Measurements from ENCODE around the gene C12orf57.
"Not testable (repeated sequence)": the region's sequence is repeated elsewhere in the genome, so short reads cannot be mapped to it uniquely, and the experiment has no call there.

Gene C12orf57

GRCh38 chr12:6943722-6944380, at the start of gene C12orf57, which contains the start of gene RNU7-1:
Gene C12orf57 (plus strand): TSS chr12:6944022. CDS start chr12:6944122, 100 bp downstream.
Gene RNU7-1 (plus strand): TSS chr12:6943816.
- H3K4me3 ChIP-seq = peak within 1 kb of the TSS; percentile 47 to 63 (median 59)
- peak within 1 kb of the TSS; percentile 37 to 99 (median 92) for H3K27ac ChIP-seq

- H3K27ac ChIP-seq = no peak overlapping the region
Observed at GRCh38 chr12:6894321-6894720, 49.5 kb upstream of the C12orf57 start.

GRCh38 chr12:6896846-6897435, 46.9 kb upstream of the C12orf57 start:
- Histone ChIP-seq H3K27ac (no peak overlapping the region), H3K4me3 (no peak overlapping the region)

More at GRCh38 chr12:6894321-6894720, 49.5 kb upstream of the C12orf57 start:
- H3K4me3 ChIP-seq = no peak overlapping the region

- Histone ChIP-seq H3K27ac (no peak overlapping the region), H3K4me3 (no peak overlapping the region)
Observed at GRCh38 chr12:6899427-6899826, 44.4 kb upstream of the C12orf57 start.

GRCh38 chr12:6899837-6900519, 43.8 kb upstream of the C12orf57 start:
- Histone ChIP-seq H3K4me3 (no peak overlapping the region), H3K27ac (peak overlapping the region in 3 of 21 experiments; percentile 8 to 39 (median 26))

GRCh38 chr12:6902448-6902847, 41.4 kb upstream of the C12orf57 start:
- Histone ChIP-seq H3K27ac (no peak overlapping the region), H3K4me3 (no peak overlapping the region)

- H3K4me3 ChIP-seq = no peak overlapping the region
- peak overlapping the region in 3 of 21 experiments; percentile 84 to 88 (median 86) for H3K27ac ChIP-seq
Observed at GRCh38 chr12:6903722-6904121, 40.1 kb upstream of the C12orf57 start.

GRCh38 chr12:6904280-6905276, 39.2 kb upstream of the C12orf57 start, which contains the start of gene LRRC23:
Gene LRRC23 (plus strand): TSS chr12:6904822. CDS start chr12:6905634, 812 bp downstream.
- H3K27ac ChIP-seq = peak within 1 kb of the TSS in 20 of 21 experiments; percentile 30 to 88 (median 79)
- H3K4me3 ChIP-seq = peak within 1 kb of the TSS; percentile 52 to 70 (median 60)

- Histone ChIP-seq H3K4me3 (peak overlapping the region in 5 of 7 experiments; percentile 56 to 70 (median 66)), H3K27ac (peak overlapping the region in 16 of 21 experiments; percentile 68 to 88 (median 80))
Observed at GRCh38 chr12:6905414-6906040, 38.3 kb upstream of the C12orf57 start.

GRCh38 chr12:6908141-6908540, 35.7 kb upstream of the C12orf57 start:
- not testable (repeated sequence) for H3K4me3 ChIP-seq, H3K27ac ChIP-seq

- no peak overlapping the region for H3K27ac ChIP-seq
Observed at GRCh38 chr12:6909421-6910145, 34.2 kb upstream of the C12orf57 start.

GRCh38 chr12:6912164-6912935, 31.5 kb upstream of the C12orf57 start:
- no peak overlapping the region for H3K27ac ChIP-seq
- H3K4me3 ChIP-seq = no peak overlapping the region

More at GRCh38 chr12:6909421-6910145, 34.2 kb upstream of the C12orf57 start:
- H3K4me3 ChIP-seq = no peak overlapping the region

GRCh38 chr12:6914246-6914946, 29.4 kb upstream of the C12orf57 start, which contains the start of gene ENO2:
Gene ENO2 (plus strand): TSS chr12:6914580. CDS start chr12:6915833, 1,253 bp downstream.
- Histone ChIP-seq H3K27ac (peak within 1 kb of the TSS in 19 of 21 experiments; percentile 18 to 91 (median 76)), H3K4me3 (peak within 1 kb of the TSS; percentile 48 to 81 (median 62))

GRCh38 chr12:6914947-6915788, 28.7 kb upstream of the C12orf57 start:
- Histone ChIP-seq H3K4me3 (peak overlapping the region; percentile 48 to 81 (median 62)), H3K27ac (peak overlapping the region in 18 of 21 experiments; percentile 18 to 91 (median 76))

GRCh38 chr12:6915789-6916285, 28.0 kb upstream of the C12orf57 start:
- peak overlapping the region in 1 of 7 experiments; percentile 64 for H3K4me3 ChIP-seq
- no peak overlapping the region for H3K27ac ChIP-seq

Data from skin epidermis (tissue), 12 donors.